ENCODE measurements around the gene ARHGAP1. TPM values are rescaled to one million over a fixed set of nuclear protein-coding genes. Genes with fewer than 3 reads are reported as not detected.

ARHGAP1 gene
- total and polyA plus RNA-seq, 9 of the 15 experiments (the other 6 are each of a cell fraction or from before 2014, with no cell fraction given) = 3.6 to 30.4 (median 8.2) TPM

DNA sequence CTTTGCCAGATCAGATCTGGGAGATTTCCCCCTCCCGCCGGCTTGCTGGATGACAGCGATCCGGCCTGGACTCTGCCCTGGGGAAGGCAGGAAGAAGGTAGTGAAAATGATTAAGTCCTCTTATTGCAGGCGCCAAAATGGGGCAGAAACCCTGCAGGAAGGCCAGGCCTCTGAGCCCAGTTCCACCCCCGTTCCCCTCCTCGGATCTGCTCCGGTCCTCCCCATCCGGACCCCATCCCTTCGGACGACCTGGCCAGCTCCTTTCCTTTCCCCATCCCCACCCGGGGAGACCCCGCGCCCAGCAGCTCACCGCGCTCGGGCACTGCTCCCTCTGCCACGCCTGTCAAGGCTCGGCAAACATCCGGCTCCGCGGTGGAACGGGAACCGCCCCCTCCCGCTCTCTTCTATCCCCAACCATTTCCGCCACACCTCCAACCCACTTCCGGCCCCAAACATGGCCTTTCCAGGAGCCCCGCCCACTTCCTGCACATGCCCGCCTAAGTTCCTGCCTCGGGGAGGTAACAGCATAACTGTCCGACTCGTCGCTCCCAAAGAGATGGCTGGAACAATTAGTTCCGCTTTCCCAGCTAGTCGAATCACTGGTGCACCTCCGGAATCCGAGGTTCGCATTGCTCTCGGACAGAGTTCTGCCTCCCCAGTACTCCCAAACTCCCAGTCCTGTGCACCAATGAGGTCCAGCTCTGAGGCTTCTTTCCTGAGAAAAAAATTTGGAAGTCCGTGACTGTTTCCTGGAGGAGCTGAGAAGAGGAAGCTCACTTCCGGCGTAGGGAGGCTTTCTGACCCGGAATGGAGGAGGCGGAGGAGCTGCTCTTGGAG is at the start of gene ARHGAP1, which contains the start of gene ZNF408 (continued):
- TF ChIP-seq, protein P1, sequence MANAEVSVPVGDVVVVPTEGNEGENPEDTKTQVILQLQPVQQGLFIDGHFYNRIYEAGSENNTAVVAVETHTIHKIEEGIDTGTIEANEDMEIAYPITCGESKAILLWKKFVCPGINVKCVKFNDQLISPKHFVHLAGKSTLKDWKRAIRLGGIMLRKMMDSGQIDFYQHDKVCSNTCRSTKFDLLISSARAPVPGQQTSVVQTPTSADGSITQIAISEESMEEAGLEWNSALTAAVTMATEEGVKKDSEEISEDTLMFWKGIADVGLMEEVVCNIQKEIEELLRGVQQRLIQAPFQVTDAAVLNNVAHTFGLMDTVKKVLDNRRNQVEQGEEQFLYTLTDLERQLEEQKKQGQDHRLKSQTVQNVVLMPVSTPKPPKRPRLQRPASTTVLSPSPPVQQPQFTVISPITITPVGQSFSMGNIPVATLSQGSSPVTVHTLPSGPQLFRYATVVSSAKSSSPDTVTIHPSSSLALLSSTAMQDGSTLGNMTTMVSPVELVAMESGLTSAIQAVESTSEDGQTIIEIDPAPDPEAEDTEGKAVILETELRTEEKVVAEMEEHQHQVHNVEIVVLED (CRISPR knock-in tag; IDR thresholded peaks at IDR 0.05) = peak; percentile 56
- TF ChIP-seq ZBED1 (IDR thresholded peaks at IDR 0.05) (no peak), ZNF224 (CRISPR knock-in tag; IDR thresholded peaks at IDR 0.05) (no peak), EZH2 (IDR thresholded peaks at IDR 0.05; ENCODE audit: borderline replicate concordance, low read depth, low read length) (no peak), FOXJ3 (CRISPR knock-in tag; IDR thresholded peaks at IDR 0.05) (no peak), SNIP1 (IDR thresholded peaks at IDR 0.05; ENCODE audit: low read depth) (0 out of 2 replicates have a peak, but pooled peaks have one; percentile 14), ZNF830 (CRISPR knock-in tag; IDR thresholded peaks at IDR 0.05) (no peak), NFE2 (IDR thresholded peaks at IDR 0.05; ENCODE audit: low read depth) (no peak), ZNF77 (CRISPR knock-in tag; IDR thresholded peaks at IDR 0.05) (no peak), KLF1 (tag; IDR thresholded peaks at IDR 0.05) (peak; percentile 99), OTX1 (CRISPR knock-in tag; IDR thresholded peaks at IDR 0.05) (peak; percentile 89), ZNF253 (CRISPR knock-in tag; conservative IDR thresholded peaks at IDR 0.05) (no peak), ZNF124 (CRISPR knock-in tag; IDR thresholded peaks at IDR 0.05) (no peak), ZNF707 (CRISPR knock-in tag; conservative IDR thresholded peaks at IDR 0.05) (no peak), EP400 (IDR thresholded peaks at IDR 0.05) (peak; percentile 94), ZNF444 (CRISPR knock-in tag; IDR thresholded peaks at IDR 0.05) (no peak), XRCC5 (IDR thresholded peaks at IDR 0.05; ENCODE audit: low read depth, low read length) (peak; percentile 98), FOXP1 (CRISPR knock-in tag; IDR thresholded peaks at IDR 0.05) (peak; percentile 63; the same call in 1 of the 2 replicates), ZNF696 (CRISPR knock-in tag; conservative IDR thresholded peaks at IDR 0.05) (no peak), ZKSCAN8 (CRISPR knock-in tag; IDR thresholded peaks at IDR 0.05) (no peak)
- TF ChIP-seq, protein P2, sequence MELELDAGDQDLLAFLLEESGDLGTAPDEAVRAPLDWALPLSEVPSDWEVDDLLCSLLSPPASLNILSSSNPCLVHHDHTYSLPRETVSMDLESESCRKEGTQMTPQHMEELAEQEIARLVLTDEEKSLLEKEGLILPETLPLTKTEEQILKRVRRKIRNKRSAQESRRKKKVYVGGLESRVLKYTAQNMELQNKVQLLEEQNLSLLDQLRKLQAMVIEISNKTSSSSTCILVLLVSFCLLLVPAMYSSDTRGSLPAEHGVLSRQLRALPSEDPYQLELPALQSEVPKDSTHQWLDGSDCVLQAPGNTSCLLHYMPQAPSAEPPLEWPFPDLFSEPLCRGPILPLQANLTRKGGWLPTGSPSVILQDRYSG (tag; conservative IDR thresholded peaks at IDR 0.05; ENCODE audit: low read depth) = no peak; the same call in 1 of the 2 replicates
- TF ChIP-seq, protein P3, sequence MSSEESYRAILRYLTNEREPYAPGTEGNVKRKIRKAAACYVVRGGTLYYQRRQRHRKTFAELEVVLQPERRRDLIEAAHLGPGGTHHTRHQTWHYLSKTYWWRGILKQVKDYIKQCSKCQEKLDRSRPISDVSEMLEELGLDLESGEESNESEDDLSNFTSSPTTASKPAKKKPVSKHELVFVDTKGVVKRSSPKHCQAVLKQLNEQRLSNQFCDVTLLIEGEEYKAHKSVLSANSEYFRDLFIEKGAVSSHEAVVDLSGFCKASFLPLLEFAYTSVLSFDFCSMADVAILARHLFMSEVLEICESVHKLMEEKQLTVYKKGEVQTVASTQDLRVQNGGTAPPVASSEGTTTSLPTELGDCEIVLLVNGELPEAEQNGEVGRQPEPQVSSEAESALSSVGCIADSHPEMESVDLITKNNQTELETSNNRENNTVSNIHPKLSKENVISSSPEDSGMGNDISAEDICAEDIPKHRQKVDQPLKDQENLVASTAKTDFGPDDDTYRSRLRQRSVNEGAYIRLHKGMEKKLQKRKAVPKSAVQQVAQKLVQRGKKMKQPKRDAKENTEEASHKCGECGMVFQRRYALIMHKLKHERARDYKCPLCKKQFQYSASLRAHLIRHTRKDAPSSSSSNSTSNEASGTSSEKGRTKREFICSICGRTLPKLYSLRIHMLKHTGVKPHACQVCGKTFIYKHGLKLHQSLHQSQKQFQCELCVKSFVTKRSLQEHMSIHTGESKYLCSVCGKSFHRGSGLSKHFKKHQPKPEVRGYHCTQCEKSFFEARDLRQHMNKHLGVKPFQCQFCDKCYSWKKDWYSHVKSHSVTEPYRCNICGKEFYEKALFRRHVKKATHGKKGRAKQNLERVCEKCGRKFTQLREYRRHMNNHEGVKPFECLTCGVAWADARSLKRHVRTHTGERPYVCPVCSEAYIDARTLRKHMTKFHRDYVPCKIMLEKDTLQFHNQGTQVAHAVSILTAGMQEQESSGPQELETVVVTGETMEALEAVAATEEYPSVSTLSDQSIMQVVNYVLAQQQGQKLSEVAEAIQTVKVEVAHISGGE (CRISPR knock-in tag; IDR thresholded peaks at IDR 0.05) = peak; percentile 99 to 100 (median 99)
- TF ChIP-seq, protein P4, sequence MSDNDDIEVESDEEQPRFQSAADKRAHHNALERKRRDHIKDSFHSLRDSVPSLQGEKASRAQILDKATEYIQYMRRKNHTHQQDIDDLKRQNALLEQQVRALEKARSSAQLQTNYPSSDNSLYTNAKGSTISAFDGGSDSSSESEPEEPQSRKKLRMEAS (CRISPR knock-in tag; IDR thresholded peaks at IDR 0.05) = peak; percentile 58
